Activated T-cell treated with anti-CD3 and anti-CD28 coated beads, Interleukin-2, amount 50 U/mL, for 48 hours (primary cell): ENCODE measurements around the gene VPS54.
A peak's percentile ranks its signal among the peaks of the same experiment; 100 is the strongest.
"Not testable (repeated sequence)": the region's sequence is repeated elsewhere in the genome, so short reads cannot be mapped to it uniquely, and the experiment has no call there.

Experiments
- DNase-seq, 2 experiments: peaks; one replicate each; pipeline ENCODE4 v3.0.0-alpha.2; 2020

The VPS54 gene

GRCh38 chr2:63993130-63993584, 26.1 kb downstream of the VPS54 start:
- DNase-seq, result not testable (repeated sequence)

- no peak for DNase-seq
Observed at GRCh38 chr2:63992061-63992685, 27.1 kb downstream of the VPS54 start.

GRCh38 chr2:63991173-63991999, 27.8 kb downstream of the VPS54 start:
- DNase-seq, result not testable (repeated sequence)

GRCh38 chr2:63990072-63990471, 29.2 kb downstream of the VPS54 start:
- no peak for DNase-seq

GRCh38 chr2:63988842-63989436, 30.3 kb downstream of the VPS54 start:
- DNase-seq, result not testable (repeated sequence)

- no peak for DNase-seq
Observed at GRCh38 chr2:63984606-63985359, 34.4 kb downstream of the VPS54 start.

- no peak for DNase-seq
Observed at GRCh38 chr2:63983986-63984605, 35.1 kb downstream of the VPS54 start.

- no peak for DNase-seq
Observed at GRCh38 chr2:63982335-63982734, 36.9 kb downstream of the VPS54 start.

- DNase-seq, result no peak
Observed at GRCh38 chr2:63981702-63982103, 37.5 kb downstream of the VPS54 start.

- DNase-seq, result no peak
Observed at GRCh38 chr2:63980794-63981193, 38.4 kb downstream of the VPS54 start.

- DNase-seq, result peak in 1 of 2 experiments; percentile 31
Observed at GRCh38 chr2:63977904-63978303, 41.3 kb downstream of the VPS54 start.

- DNase-seq, result no peak
Observed at GRCh38 chr2:63976125-63976510, 43.1 kb downstream of the VPS54 start.

GRCh38 chr2:63975437-63976124, 43.6 kb downstream of the VPS54 start:
- peak; percentile 32 to 41 for DNase-seq

- not testable (repeated sequence) for DNase-seq
Observed at GRCh38 chr2:63975036-63975435, 44.2 kb downstream of the VPS54 start.

- no peak for DNase-seq
Observed at GRCh38 chr2:63962186-63962585, 57.0 kb downstream of the VPS54 start.

- no peak for DNase-seq
Observed at GRCh38 chr2:63950414-63950813, 68.8 kb downstream of the VPS54 start.

- DNase-seq, result no peak
Observed at GRCh38 chr2:63942788-63943187, 76.4 kb downstream of the VPS54 start.

- DNase-seq, result not testable (repeated sequence)
Observed at GRCh38 chr2:63932104-63932503, 87.1 kb downstream of the VPS54 start.

- no peak for DNase-seq
Observed at GRCh38 chr2:63926815-63927214, 92.4 kb downstream of the VPS54 start.

GRCh38 chr2:63914311-63914710, 104.9 kb downstream of the VPS54 start:
- no peak for DNase-seq

GRCh38 chr2:63903003-63903402, 116.2 kb downstream of the VPS54 start:
- DNase-seq, result no peak

GRCh38 chr2:63902149-63902548, 117.1 kb downstream of the VPS54 start:
- DNase-seq, result no peak
